ENCODE measurements around the gene AKR1B15. TPM values are rescaled to one million over a fixed set of nuclear protein-coding genes. Genes with fewer than 3 reads are reported as not detected.

AKR1B15 gene
- polyA plus RNA-seq, 1 experiment, result 0.10 TPM

DNA sequence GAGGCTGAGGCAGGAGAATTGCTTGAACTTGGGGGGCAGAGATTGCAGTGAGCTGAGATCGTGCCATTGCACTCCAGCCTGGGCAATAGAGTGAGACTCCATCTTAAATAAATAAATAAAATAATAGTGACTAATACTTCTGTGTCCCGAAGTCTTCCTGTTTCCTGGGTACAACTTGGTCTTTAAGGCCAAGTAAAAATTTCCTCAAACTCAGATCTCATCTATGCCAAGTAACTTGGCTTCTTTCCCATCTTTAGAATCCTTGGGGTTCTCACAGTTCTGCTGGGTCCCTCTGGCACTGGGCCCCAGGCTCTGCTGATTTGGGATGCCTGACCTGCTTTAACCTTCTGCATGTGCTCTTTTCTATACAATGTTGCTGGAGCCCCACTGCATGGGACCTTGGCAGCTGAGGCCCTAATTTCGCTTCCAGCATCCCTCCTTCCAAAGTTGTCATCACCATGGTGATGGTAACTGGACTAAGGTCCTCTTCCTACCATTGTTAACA is 44.2 kb upstream of the AKR1B15 start:
- ChIA-PET POLR2A (no interaction called here), CTCF (interaction anchor here (2.8 kb wide), 1 partner anchor 9 kb away, joined by 13 read pairs; no protein-coding TSS in a partner anchor)
- no peak for TF ChIP-seq CTCF (IDR thresholded peaks at IDR 0.05; ENCODE audit: low read depth, low read length)
- Histone ChIP-seq H3K27ac (ENCODE audit: low read depth, low read length) (no peak overlapping the region), H3K9me3 (ENCODE audit: control insufficient read depth, insufficient read depth, low read length) (no peaks in the 10 kb centered on the region), H3K27me3 (ENCODE audit: control insufficient read depth, insufficient read depth, low read length) (no peaks in the 10 kb centered on the region), H3K4me3 (ENCODE audit: low read depth, low read length) (no peak overlapping the region)
- DNase-seq (ENCODE audit: low read depth, low spot score), result no peak

GRCh38 chr7:134505856-134506255 is 43.1 kb upstream of the AKR1B15 start:
- no peaks in the 10 kb centered on the region for H3K27me3 ChIP-seq (ENCODE audit: control insufficient read depth, insufficient read depth, low read length)
- H3K4me3 ChIP-seq (ENCODE audit: low read depth, low read length), result no peak overlapping the region
- no peak overlapping the region for H3K27ac ChIP-seq (ENCODE audit: low read depth, low read length)
- ChIA-PET POLR2A (no interaction called here), CTCF (interaction anchor here (1.5 to 1.7 kb wide), 3 partner anchors 73 to 100 kb away, joined by 4 to 7 read pairs (median 5); no protein-coding TSS in a partner anchor)
- no peak for DNase-seq (ENCODE audit: low read depth, low spot score)
- no peak for TF ChIP-seq CTCF (IDR thresholded peaks at IDR 0.05; ENCODE audit: low read depth, low read length)
- H3K9me3 ChIP-seq (ENCODE audit: control insufficient read depth, insufficient read depth, low read length), result no peaks in the 10 kb centered on the region

GRCh38 chr7:134509010-134509409 is 39.9 kb upstream of the AKR1B15 start:
- ChIA-PET POLR2A (no interaction called here), CTCF (interaction anchor here (0.6 to 7.0 kb wide), 3 partner anchors 38 to 76 kb away, joined by 3 to 260 read pairs (median 3); partner anchors contain the start of gene AKR1B1)
- TF ChIP-seq CTCF (IDR thresholded peaks at IDR 0.05; ENCODE audit: low read depth, low read length), result no peak
- Histone ChIP-seq H3K4me3 (ENCODE audit: low read depth, low read length) (no peak overlapping the region), H3K9me3 (ENCODE audit: control insufficient read depth, insufficient read depth, low read length) (no peaks in the 10 kb centered on the region), H3K27ac (ENCODE audit: low read depth, low read length) (no peak overlapping the region), H3K27me3 (ENCODE audit: control insufficient read depth, insufficient read depth, low read length) (no peaks in the 10 kb centered on the region)
- no peak for DNase-seq (ENCODE audit: low read depth, low spot score)

DNA sequence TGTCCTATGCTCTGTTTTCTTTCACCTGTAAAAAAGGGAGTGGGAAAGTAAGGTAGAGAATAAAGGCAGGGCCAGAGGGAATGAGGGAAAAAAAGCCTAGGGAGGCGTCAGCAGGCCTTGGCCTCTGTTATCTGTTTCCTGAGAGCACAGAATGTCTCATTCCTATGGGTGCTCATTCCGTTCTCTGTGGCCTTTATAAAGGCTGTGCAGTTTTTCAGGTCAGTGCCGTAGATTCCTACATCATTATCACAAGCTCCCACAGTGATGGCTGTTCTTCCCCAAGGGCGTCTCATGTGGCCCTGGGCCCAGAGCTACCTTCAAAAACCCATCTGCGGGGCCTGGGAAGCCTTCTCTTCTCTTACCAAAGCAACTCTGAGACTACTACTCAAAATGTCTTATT is 38.3 kb upstream of the AKR1B15 start:
- Histone ChIP-seq H3K9me3 (ENCODE audit: control insufficient read depth, insufficient read depth, low read length) (no peaks in the 10 kb centered on the region), H3K27ac (ENCODE audit: low read depth, low read length) (no peak overlapping the region), H3K4me3 (ENCODE audit: low read depth, low read length) (no peak overlapping the region), H3K27me3 (ENCODE audit: control insufficient read depth, insufficient read depth, low read length) (no peaks in the 10 kb centered on the region)
- CTCF ChIA-PET, result interaction anchor here (1.6 to 7.0 kb wide), 3 partner anchors 76 to 97 kb away, joined by 5 to 260 read pairs (median 92); no protein-coding TSS in a partner anchor
- DNase-seq (ENCODE audit: low read depth, low spot score), result no peak
- POLR2A ChIA-PET, result no interaction called here
- no peak for TF ChIP-seq CTCF (IDR thresholded peaks at IDR 0.05; ENCODE audit: low read depth, low read length)

- Histone ChIP-seq H3K4me3 (ENCODE audit: low read depth, low read length) (no peak overlapping the region), H3K27ac (ENCODE audit: low read depth, low read length) (no peak overlapping the region), H3K9me3 (ENCODE audit: control insufficient read depth, insufficient read depth, low read length) (no peaks in the 10 kb centered on the region), H3K27me3 (ENCODE audit: control insufficient read depth, insufficient read depth, low read length) (no peaks in the 10 kb centered on the region)
- TF ChIP-seq CTCF (IDR thresholded peaks at IDR 0.05; ENCODE audit: low read depth, low read length), result no peak
- no peak for DNase-seq (ENCODE audit: low read depth, low spot score)
- ChIA-PET CTCF (interaction anchor here (1.0 to 7.0 kb wide), 16 partner anchors 9 to 95 kb away, joined by 3 to 260 read pairs (median 6); partner anchors contain the start of gene AKR1B15), POLR2A (interaction anchor here (2.5 kb wide), 1 partner anchor 80 kb away, joined by 15 read pairs; no protein-coding TSS in a partner anchor)
Observed at GRCh38 chr7:134512271-134512670, 36.6 kb upstream of the AKR1B15 start.

All from AG04450 (cell line).